Vagina (tissue), 2 donors: ENCODE results near the gene METTL2A. TPM values are rescaled to one million over a fixed set of nuclear protein-coding genes. Genes with fewer than 3 reads are reported as not detected.
"Not testable (repeated sequence)": the region's sequence is repeated elsewhere in the genome, so short reads cannot be mapped to it uniquely, and the experiment has no call there.

Experiments used
- DNase-seq, 2 donors: peaks; one replicate each; pipeline ENCODE4 v3.0.0-alpha.2; 2017; ENCODE audit errors: extremely low spot score in 2 of 2
- H3K27ac ChIP-seq: fragments of 200-600 bp; sonication (generic); one replicate; pipeline ENCODE4 v1.5.1; 2019
- H3K27me3 ChIP-seq: fragments of 200-600 bp; sonication (generic); one replicate; pipeline ENCODE4 v1.5.1; 2019
- H3K36me3 ChIP-seq, 2 donors: fragments of 200-600 bp; sonication (generic); one replicate each; pipeline ENCODE4 v1.5.1; 2017 to 2019
- H3K4me1 ChIP-seq: fragments of 200-600 bp; sonication (generic); one replicate; pipeline ENCODE4 v1.5.1; 2019
- H3K4me3 ChIP-seq, 2 donors: fragments of 200-600 bp; sonication (generic); 1 replicate in 1 of 2; 2 replicates in 1 of 2; pipeline ENCODE4 v1.5.1; 2016 to 2019
- H3K9me3 ChIP-seq: fragments of 200-600 bp; sonication (generic); one replicate; pipeline ENCODE4 v1.5.1; 2019
- POLR2A ChIP-seq, 2 donors: fragments of 450-650 bp; IDR thresholded peaks; one replicate each; pipeline ENCODE4 v1.6.1; 2017; ENCODE audit warnings: antibody characterized with exemption in 2 of 2, mild to moderate bottlenecking in 2 of 2, moderate library complexity in 2 of 2
- POLR2AphosphoS5 ChIP-seq, 2 donors: sonication (generic); formaldehyde crosslinking; IDR thresholded peaks; one replicate each; pipeline ENCODE4 v1.9.0; 2017; ENCODE audit warnings: antibody characterized with exemption in 2 of 2, mild to moderate bottlenecking in 2 of 2, low read depth in 1 of 2; ENCODE audit not compliant: insufficient read depth in 1 of 2
- intact Hi-C: fragments of 100-400 bp; cut with DNase I; formaldehyde crosslinking; loops from one replicate; pipeline ENCODE4 v1.15.1; 2023
- small RNA-seq: library from RNA; depleted of rRNA; stranded (forward); fragments of <200 nt; gene quantifications from one replicate; pipeline ENCODE3, GENCODE V24; 2016
- total RNA-seq: library from RNA; depleted of rRNA; stranded (reverse); fragments of >200 nt; gene quantifications from one replicate; pipeline ENCODE4 v1.2.3, GENCODE V29; 2016

The METTL2A gene
- total RNA-seq, 1 donor from 2014 or later: 14.0 TPM

DNA sequence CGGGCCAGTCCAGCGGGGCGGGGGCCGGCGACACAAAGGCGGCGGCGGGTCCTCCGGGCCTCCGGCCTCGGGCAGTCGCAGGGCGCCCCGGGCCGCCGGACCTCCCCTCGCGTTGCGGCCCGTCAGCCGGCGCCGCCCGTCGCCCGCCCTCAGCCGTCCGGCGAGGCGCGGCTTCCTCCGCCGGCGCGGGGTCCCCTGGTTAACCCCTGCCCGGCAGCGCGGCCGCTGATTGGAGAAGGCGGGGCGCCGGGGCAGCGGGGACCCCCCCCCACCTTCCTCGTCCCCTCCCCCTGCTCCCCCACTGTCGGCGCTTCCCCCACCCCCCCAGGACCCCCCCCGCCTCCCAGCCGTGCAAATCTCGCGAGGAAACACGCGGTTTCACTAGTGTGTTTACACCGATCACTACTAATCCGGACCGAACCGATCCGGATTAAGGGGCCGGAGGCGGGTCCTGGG is 54.8 kb downstream of the METTL2A start, which contains the start of gene TLK2:
Gene TLK2 (plus strand): TSS at position 402 of the 456 bp plus-strand sequence. CDS start 2,301 bp downstream, outside the sequence.
- Histone ChIP-seq H3K4me1 (peaks cover 39% of the 10 kb centered on the region), H3K4me3 (peak within 1 kb of the TSS; percentile 61 to 76), H3K9me3 (no peaks in the 10 kb centered on the region), H3K36me3 (peaks cover 0 to 6% of the 10 kb centered on the region in 2 donors), H3K27me3 (no peaks in the 10 kb centered on the region), H3K27ac (peak within 1 kb of the TSS; percentile 96)
- intact Hi-C loops: no loop called here
- no peak for DNase-seq
- no peak for TF ChIP-seq POLR2AphosphoS5 (IDR thresholded peaks at IDR 0.05; ENCODE audit: insufficient read depth in 1 of 2, low read depth in 1 of 2)
- TF ChIP-seq POLR2A (IDR thresholded peaks at IDR 0.05): peak in 1 of 2 donors; percentile 24

DNA sequence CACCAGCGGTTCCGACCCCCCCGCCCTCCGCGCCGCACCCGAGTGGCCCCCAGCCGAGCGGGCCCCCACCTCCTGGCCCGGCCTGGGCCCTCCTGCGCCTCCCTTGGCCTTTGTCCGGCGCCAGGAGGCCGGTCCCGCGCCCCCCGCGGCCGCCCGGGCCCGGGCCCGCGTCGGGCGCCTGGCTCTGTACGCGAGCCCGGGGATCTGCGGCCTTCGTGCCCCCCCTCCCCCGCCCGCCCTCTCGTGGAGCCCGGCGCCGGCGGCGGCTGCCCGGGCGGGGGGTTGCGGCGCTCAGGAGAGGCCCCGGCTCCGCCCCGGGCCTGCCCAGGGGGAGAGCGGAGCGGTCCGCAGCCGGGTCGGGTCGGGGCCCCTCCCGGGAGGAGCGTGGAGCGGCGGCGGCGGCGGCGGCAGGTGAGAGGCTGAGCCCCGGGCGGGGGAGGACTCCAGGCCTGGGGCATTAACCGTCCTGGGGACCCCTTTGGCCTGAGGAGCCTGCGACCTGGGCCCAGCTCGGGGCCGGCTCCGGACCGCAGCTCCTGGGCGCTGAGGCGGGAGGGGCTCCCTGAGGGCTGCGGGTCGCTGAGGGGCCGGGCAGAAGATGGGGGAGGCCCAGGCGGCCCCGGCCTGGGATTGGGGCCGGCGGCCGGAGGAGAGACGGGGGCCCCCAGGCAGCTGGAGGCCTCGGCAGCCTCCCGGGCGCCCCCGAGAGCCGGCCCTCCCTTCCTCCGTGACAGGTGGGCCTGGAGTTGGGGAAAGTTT is 55.4 kb downstream of the METTL2A start:
- peaks cover 39% of the 10 kb centered on the region for H3K4me1 ChIP-seq
- H3K36me3 ChIP-seq, H3K27me3 ChIP-seq, DNase-seq, H3K9me3 ChIP-seq, intact Hi-C loops: not testable (repeated sequence)
- H3K27ac ChIP-seq: peak overlapping the region; percentile 96
- peak overlapping the region; percentile 61 to 76 for H3K4me3 ChIP-seq
- peak in 1 of 2 donors; percentile 13 for TF ChIP-seq POLR2A (IDR thresholded peaks at IDR 0.05)

DNA sequence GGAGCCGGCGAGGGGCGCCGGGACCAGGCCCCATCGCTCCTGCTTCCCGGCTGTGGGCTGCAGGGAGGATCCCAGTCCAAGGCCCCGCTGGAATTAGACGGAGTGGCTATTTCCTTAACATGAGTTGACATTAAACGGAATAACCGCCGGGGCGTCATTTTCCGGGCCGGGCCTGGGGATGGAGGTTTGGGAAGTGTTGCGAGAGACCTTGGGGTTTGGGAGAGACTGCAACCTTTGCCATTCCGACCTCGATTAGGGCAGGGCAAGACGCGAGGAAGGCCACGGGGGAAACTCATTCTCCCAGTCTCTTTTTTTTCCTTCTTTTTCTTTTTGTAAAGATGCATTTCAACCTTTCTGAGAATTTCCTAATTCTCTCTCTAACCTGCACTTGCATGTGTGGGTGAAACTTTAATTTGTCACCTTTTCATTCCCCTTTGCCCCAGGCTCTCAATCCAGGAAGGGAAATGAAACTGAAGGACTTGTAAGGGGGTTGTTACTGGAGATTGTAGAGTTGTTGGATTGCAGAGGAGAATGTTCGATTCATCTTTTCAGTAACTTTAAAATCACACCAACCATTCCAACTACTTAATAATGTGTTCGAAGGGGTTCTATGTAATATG is 56.1 kb downstream of the METTL2A start:
- intact Hi-C loops, DNase-seq: not testable (repeated sequence)
- H3K4me1 ChIP-seq: peaks cover 39% of the 10 kb centered on the region

DNA sequence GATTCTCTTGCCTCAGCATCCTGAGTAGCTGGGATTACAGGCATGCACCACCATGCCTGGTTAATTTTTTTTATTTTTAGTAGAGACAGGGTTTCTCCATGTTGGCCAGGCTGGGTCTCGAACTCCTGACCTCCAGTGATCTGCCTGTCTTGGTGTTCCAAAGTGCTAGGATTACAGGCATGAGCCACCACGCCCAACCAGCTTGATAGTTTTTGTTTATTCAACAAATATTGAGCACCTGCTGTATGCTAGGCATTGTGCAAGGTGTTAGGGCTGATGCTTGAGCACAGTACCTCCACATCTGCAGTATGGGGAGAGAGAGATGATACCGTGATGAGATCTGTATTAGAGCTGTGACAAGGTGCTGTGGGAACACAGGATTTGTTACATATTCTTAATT is 58.9 kb downstream of the METTL2A start:
- H3K27ac ChIP-seq, H3K4me3 ChIP-seq, H3K9me3 ChIP-seq, DNase-seq, intact Hi-C loops, H3K27me3 ChIP-seq, H3K36me3 ChIP-seq: not testable (repeated sequence)
- H3K4me1 ChIP-seq: peaks cover 47% of the 10 kb centered on the region

More for the DNA sequence above, 56.1 kb downstream of the METTL2A start:
- H3K27me3 ChIP-seq, H3K36me3 ChIP-seq, H3K9me3 ChIP-seq: not testable (repeated sequence)
- H3K4me3 ChIP-seq: peak overlapping the region; percentile 61 to 76
- peak overlapping the region; percentile 96 for H3K27ac ChIP-seq

DNA sequence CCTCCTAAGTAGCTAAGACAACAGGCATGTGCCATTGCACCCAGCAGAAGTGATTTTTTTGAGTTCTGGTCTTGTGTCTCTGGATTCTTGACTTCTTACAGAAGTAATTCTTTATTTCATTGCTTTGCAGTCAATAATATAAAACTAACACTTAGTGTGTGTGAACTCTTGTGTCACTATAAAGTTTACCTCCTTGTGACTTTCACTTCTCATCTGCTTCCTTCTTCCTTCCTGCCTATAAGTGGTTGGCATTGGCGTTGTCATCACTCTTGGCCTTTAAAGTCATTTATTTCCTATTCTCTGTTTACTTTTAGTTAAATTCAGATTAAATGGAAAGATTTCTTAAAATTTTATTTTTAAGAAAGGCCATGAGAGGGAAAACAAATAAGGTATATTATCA is 67.3 kb downstream of the METTL2A start:
- intact Hi-C loops: loop anchor here (5.0 kb wide), 1 partner anchor 1909 kb away; no protein-coding TSS in a partner anchor
- peaks cover 21% of the 10 kb centered on the region for H3K4me1 ChIP-seq
- H3K36me3 ChIP-seq, H3K4me3 ChIP-seq, H3K9me3 ChIP-seq, H3K27me3 ChIP-seq, DNase-seq, H3K27ac ChIP-seq: not testable (repeated sequence)

DNA sequence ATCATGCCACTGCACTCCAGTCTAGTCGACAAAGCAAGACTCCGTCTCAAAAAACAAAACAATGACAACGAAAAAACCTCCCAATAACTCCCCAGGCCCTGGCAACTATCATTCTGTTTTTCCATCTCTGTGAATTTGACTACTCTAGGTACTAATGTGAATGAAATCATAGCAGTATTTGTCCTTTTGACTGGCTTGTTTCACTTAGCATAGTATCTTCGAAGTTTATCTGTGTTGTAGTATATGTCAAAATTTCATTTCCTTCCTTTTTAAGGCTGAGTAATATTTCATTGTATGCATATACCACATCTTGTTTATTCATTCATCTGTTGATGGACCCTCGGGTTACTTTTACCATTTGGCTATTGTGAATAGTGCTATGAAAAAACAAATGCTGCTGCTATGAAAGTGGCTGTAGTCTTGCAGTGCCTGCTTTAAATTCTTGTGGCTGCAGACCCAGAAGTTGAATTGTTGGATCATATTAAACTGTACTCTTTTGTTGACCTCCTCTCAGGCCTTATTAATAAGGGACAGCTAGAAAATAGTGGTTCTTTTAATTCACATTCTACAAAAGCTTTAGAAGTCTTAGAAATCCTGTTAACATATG is 69.5 kb downstream of the METTL2A start:
- intact Hi-C loops: loop anchor here (5.0 kb wide), 1 partner anchor 1911 kb away; no protein-coding TSS in a partner anchor
- H3K27me3 ChIP-seq, H3K9me3 ChIP-seq, H3K36me3 ChIP-seq, H3K27ac ChIP-seq, DNase-seq, H3K4me3 ChIP-seq: not testable (repeated sequence)
- peaks cover 10% of the 10 kb centered on the region for H3K4me1 ChIP-seq

DNA sequence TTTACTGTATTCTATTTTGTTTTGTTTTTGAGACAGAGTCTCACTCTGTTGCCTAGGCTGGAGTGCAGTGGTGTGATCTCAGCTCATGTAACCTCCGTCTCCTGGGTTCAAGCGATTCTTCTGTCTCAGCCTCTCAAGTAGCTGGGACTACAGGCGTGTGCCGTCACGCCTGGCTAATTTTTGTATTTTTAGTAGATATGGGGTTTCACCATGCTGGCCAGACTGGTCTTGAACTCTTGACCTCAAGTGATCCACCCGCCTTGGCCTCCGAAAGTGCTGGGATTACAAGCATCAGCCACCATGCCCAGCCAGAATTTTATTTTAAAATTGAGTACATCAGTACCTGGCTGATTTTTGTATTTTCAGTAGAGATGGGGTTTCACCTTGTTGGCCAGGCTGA is 70.4 kb downstream of the METTL2A start:
- intact Hi-C loops: loop anchor here (5.0 kb wide), 1 partner anchor 1912 kb away; no protein-coding TSS in a partner anchor
- DNase-seq, H3K36me3 ChIP-seq, H3K4me3 ChIP-seq, H3K27me3 ChIP-seq, H3K27ac ChIP-seq, H3K9me3 ChIP-seq: not testable (repeated sequence)
- H3K4me1 ChIP-seq: peaks cover 10% of the 10 kb centered on the region

DNA sequence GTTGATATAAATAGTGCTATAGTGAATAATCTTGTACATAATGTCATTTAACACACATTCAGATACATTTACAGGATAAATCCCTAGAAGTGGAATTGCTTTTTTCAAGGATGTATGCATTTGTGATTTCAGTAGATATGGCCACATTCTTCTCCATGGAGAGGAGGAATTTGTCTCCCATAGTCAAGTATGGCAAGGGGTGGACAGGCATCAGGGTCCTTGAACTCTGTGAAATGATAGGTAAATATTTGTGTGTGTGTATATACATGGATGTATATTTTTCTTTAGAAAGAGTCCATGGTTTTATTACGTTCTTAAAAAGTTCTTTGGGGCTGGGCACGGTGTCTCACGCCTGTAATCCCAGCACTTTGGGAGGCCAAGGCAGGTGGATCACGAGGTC is 72.6 kb downstream of the METTL2A start:
- DNase-seq, H3K4me1 ChIP-seq, H3K27ac ChIP-seq, H3K4me3 ChIP-seq, H3K27me3 ChIP-seq, H3K9me3 ChIP-seq, H3K36me3 ChIP-seq, intact Hi-C loops: not testable (repeated sequence)

DNA sequence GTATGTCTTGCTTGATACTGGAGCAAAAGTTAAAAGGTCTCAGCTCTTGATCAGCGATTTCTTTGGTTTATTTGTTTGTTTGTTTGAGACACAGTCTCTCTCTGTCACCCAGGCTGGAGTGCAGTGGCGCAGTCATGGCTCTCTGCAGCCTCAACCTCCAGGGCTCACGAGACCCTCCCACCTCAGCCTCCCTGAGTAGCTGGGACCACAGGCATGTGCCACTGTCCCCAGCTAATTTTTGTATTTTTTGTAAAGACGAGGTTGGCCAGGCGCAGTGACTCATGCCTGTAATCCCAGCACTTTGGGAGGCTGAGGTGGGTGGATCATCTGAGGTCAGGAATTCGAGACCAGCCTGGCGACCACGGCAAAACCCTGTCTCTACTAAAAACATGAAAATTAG is 75.1 kb downstream of the METTL2A start:
- H3K4me3 ChIP-seq, H3K27ac ChIP-seq, H3K4me1 ChIP-seq, DNase-seq, H3K9me3 ChIP-seq, H3K36me3 ChIP-seq, intact Hi-C loops, H3K27me3 ChIP-seq: not testable (repeated sequence)

Small RNA genes lying within 50 kb of the gene (small RNA-seq; reads per million reads assigned to genes)
- gene RNU7-52P: not detected

Other genes starting within 250 kb of the METTL2A start
- gene EFCAB3, start 43.3 kb upstream of the METTL2A start, total RNA-seq: not detected
- gene TLK2, start 54.9 kb downstream of the METTL2A start, total RNA-seq: 40.3 TPM
- gene MRC2, start 203.8 kb downstream of the METTL2A start, total RNA-seq: 89.4 TPM